GM23338 (cell line): Measurements from ENCODE around the gene PDE4D. TPM values are rescaled to one million over a fixed set of nuclear protein-coding genes. Genes with fewer than 3 reads are reported as not detected.

Experiments
- ATAC-seq: fragments of 200-7000 bp; cut with Tn5 transposase; 3 replicates; pipeline ENCODE4 v1.9.1; 2020
- DNase-seq: peaks from one replicate; pipeline ENCODE4 v3.0.0-alpha.2; 2015; ENCODE audit warnings: low spot score
- H2AFZ ChIP-seq: fragments of 200-600 bp; sonication (generic); 2 replicates; pipeline ENCODE4 v1.8.0; 2016; ENCODE audit warnings: antibody characterized with exemption, mild to moderate bottlenecking, moderate library complexity
- H3F3A ChIP-seq: fragments of 200-600 bp; sonication (generic); replicated peaks from 2 replicates; pipeline ENCODE4 v1.8.0; 2017; ENCODE audit warnings: antibody characterized with exemption, mixed run types, low read depth
- H3K27ac ChIP-seq: fragments of 200-600 bp; sonication (generic); 2 replicates; pipeline ENCODE4 v1.6.1; 2016; ENCODE audit warnings: low read depth
- H3K27me3 ChIP-seq: fragments of 200-600 bp; sonication (generic); 2 replicates; pipeline ENCODE4 v1.8.0; 2016; ENCODE audit warnings: mild to moderate bottlenecking, mixed run types, moderate library complexity; ENCODE audit not compliant: insufficient read depth
- H3K36me3 ChIP-seq: fragments of 200-600 bp; sonication (generic); 2 replicates; pipeline ENCODE4 v1.8.0; 2016; ENCODE audit warnings: mild to moderate bottlenecking; ENCODE audit not compliant: insufficient read depth
- H3K4me1 ChIP-seq: fragments of 200-600 bp; sonication (generic); 2 replicates; pipeline ENCODE4 v1.8.0; 2016; ENCODE audit warnings: mild to moderate bottlenecking, moderate library complexity; ENCODE audit not compliant: insufficient read depth
- H3K4me2 ChIP-seq: fragments of 200-600 bp; sonication (generic); 2 replicates; pipeline ENCODE4 v1.7.1; 2017; ENCODE audit warnings: mixed run types
- H3K4me3 ChIP-seq: fragments of 200-600 bp; sonication (generic); 2 replicates; pipeline ENCODE4 v1.6.1; 2016; ENCODE audit warnings: mixed run types
- H3K79me2 ChIP-seq: fragments of 200-600 bp; sonication (generic); replicated peaks from 2 replicates; pipeline ENCODE4 v1.8.0; 2017; ENCODE audit warnings: mild to moderate bottlenecking; ENCODE audit not compliant: insufficient read depth
- H3K9me2 ChIP-seq: fragments of 200-600 bp; sonication (generic); 2 replicates; pipeline ENCODE4 v1.8.0; 2017; ENCODE audit not compliant: insufficient read depth
- H4K20me1 ChIP-seq: fragments of 200-600 bp; sonication (generic); replicated peaks from 2 replicates; pipeline ENCODE4 v1.8.0; 2017; ENCODE audit warnings: mild to moderate bottlenecking; ENCODE audit not compliant: insufficient read depth
- H3K27ac Mint-ChIP-seq: 2 replicates; pipeline ENCODE4 v1.8.0; 2020; ENCODE audit warnings: inconsistent platforms, mild to moderate bottlenecking, moderate library complexity, mixed read lengths
- H3K27me3 Mint-ChIP-seq: 3 replicates; pipeline ENCODE4 v1.8.0; 2022; ENCODE audit warnings: low read depth, mild to moderate bottlenecking, moderate library complexity, mixed read lengths, inconsistent platforms; ENCODE audit not compliant: insufficient read depth, poor library complexity
- H3K36me3 Mint-ChIP-seq: 3 replicates; pipeline ENCODE4 v1.8.0; 2021; ENCODE audit warnings: low read depth, mild to moderate bottlenecking, inconsistent platforms, moderate library complexity, mixed read lengths
- H3K4me1 Mint-ChIP-seq: 3 replicates; pipeline ENCODE4 v1.8.0; 2020; ENCODE audit warnings: mild to moderate bottlenecking, inconsistent platforms, mixed read lengths
- H3K4me3 Mint-ChIP-seq: 3 replicates; pipeline ENCODE4 v1.8.0; 2021; ENCODE audit warnings: moderate library complexity, mild to moderate bottlenecking, inconsistent platforms, mixed read lengths
- H3K9me3 Mint-ChIP-seq: 3 replicates; pipeline ENCODE4 v1.8.0; 2020; ENCODE audit warnings: moderate library complexity, mild to moderate bottlenecking, inconsistent platforms, mixed read lengths
- CREB1 ChIP-seq: fragments of 250-450 bp; sonication (Bioruptor Pico); IDR thresholded peaks from 2 replicates; pipeline ENCODE4 v1.5.0; 2020; ENCODE audit warnings: low read depth, mild to moderate bottlenecking, moderate library complexity
- CTCF ChIP-seq, 2 experiments: fragments of 200-600 bp in 1 of 2; sonication (generic) in 1 of 2; conservative IDR thresholded peaks; 2 replicates each; pipeline versions ENCODE4 v1.5.1 to v1.6.1; 2016 to 2017; ENCODE audit warnings: antibody characterized with exemption in 2 of 2, low read depth in 2 of 2, mild to moderate bottlenecking in 2 of 2, moderate library complexity in 1 of 2
- EZH2 ChIP-seq: fragments of 200-600 bp; sonication (generic); IDR thresholded peaks from one replicate; pipeline ENCODE4 v1.8.0; 2017; ENCODE audit warnings: antibody characterized with exemption, mild to moderate bottlenecking, low read depth; ENCODE audit not compliant: unreplicated experiment
- EZH2phosphoT487 ChIP-seq: fragments of 200-600 bp; sonication (generic); IDR thresholded peaks from one replicate; pipeline ENCODE4 v1.8.1; 2018; ENCODE audit warnings: antibody characterized with exemption; ENCODE audit not compliant: unreplicated experiment
- JUNB ChIP-seq: IDR thresholded peaks from one replicate; pipeline ENCODE4 v1.6.1; 2016; ENCODE audit warnings: antibody characterized with exemption; ENCODE audit not compliant: unreplicated experiment
- NANOG ChIP-seq: IDR thresholded peaks from 2 replicates; pipeline ENCODE4 v1.6.1; 2016; ENCODE audit warnings: antibody characterized with exemption, borderline replicate concordance
- REST ChIP-seq: IDR thresholded peaks from one replicate; pipeline ENCODE4 v1.6.1; 2018; ENCODE audit warnings: antibody characterized with exemption; ENCODE audit not compliant: unreplicated experiment
- STAT1 ChIP-seq: IDR thresholded peaks from one replicate; pipeline ENCODE4 v1.6.1; 2016; ENCODE audit warnings: antibody characterized with exemption; ENCODE audit not compliant: unreplicated experiment
- ZNF114 ChIP-seq: fragments of 250-450 bp; sonication (Bioruptor Pico); IDR thresholded peaks from 2 replicates; pipeline ENCODE4 v1.5.0; 2020; ENCODE audit warnings: mild to moderate bottlenecking, moderate library complexity
- ZNF331 ChIP-seq: fragments of 250-450 bp; sonication (Bioruptor Pico); IDR thresholded peaks from 2 replicates; pipeline ENCODE4 v1.5.0; 2020; ENCODE audit warnings: low read depth, mild to moderate bottlenecking, moderate library complexity
- polyA plus RNA-seq: library from polyadenylated mRNA; unstranded; fragments of >200 nt; fragmentation: Nextera tagmentation; extraction: Ambion mirVana; gene quantifications from 2 replicates; pipeline ENCODE4 v1.2.1, GENCODE V29; 2016
- total RNA-seq: library from RNA; depleted of rRNA; stranded (reverse); fragments of >200 nt; shearing (Covaris generic); gene quantifications from 2 replicates; pipeline ENCODE4 v1.2.3, GENCODE V29; 2014

PDE4D gene
- total and polyA plus RNA-seq, 2 experiments from 2014 or later, result 2.1 to 4.7 TPM

GRCh38 chr5:59241552-59241951 lies 652.0 kb downstream of the PDE4D start:
- no peaks in the 10 kb centered on the region for H3K4me1 ChIP-seq
- DNase-seq (no peak), ATAC-seq (no peak)
- no peak overlapping the region for H3K4me2 ChIP-seq
- H3K9me2 ChIP-seq, result no peaks in the 10 kb centered on the region
- Mint-ChIP-seq H3K4me1 (peaks cover 9% of the 10 kb centered on the region; the same call in 2 of the 3 replicates), H3K4me3 (no peak overlapping the region), H3K9me3 (no peaks in the 10 kb centered on the region), H3K27ac (no peak overlapping the region), H3K36me3 (no peaks in the 10 kb centered on the region), H3K27me3 (peaks cover under 1% of the 10 kb centered on the region)
- H4K20me1 ChIP-seq, result no peaks in the 10 kb centered on the region
- no peak for TF ChIP-seq STAT1
- no peak for TF ChIP-seq REST
- no peak for TF ChIP-seq ZNF114 (CRISPR knock-in tag)
- TF ChIP-seq NANOG, result no peak
- no peak for TF ChIP-seq EZH2phosphoT487
- no peak for TF ChIP-seq JUNB
- TF ChIP-seq CREB1 (CRISPR knock-in tag), result no peak
- no peak for TF ChIP-seq ZNF331
- TF ChIP-seq CTCF (conservative IDR thresholded peaks at IDR 0.05; ENCODE audit: low read depth in 2 of 2), result no peak
- no peak overlapping the region for H3K4me3 ChIP-seq
- H2AFZ ChIP-seq, result no peak overlapping the region
- H3K79me2 ChIP-seq, result no peaks in the 10 kb centered on the region
- H3F3A ChIP-seq, result no peaks in the 10 kb centered on the region
- no peaks in the 10 kb centered on the region for H3K36me3 ChIP-seq
- no peak overlapping the region for H3K27ac ChIP-seq
- H3K27me3 ChIP-seq, result no peaks in the 10 kb centered on the region

GRCh38 chr5:59241119-59241518 lies 652.4 kb downstream of the PDE4D start:
- Histone ChIP-seq H3F3A (no peaks in the 10 kb centered on the region), H2AFZ (no peak overlapping the region), H3K36me3 (no peaks in the 10 kb centered on the region), H3K27me3 (no peaks in the 10 kb centered on the region), H4K20me1 (no peaks in the 10 kb centered on the region), H3K27ac (no peak overlapping the region), H3K9me2 (no peaks in the 10 kb centered on the region), H3K4me3 (no peak overlapping the region), H3K79me2 (no peaks in the 10 kb centered on the region), H3K4me1 (no peaks in the 10 kb centered on the region), H3K4me2 (no peak overlapping the region)
- DNase-seq (no peak), ATAC-seq (no peak)
- TF ChIP-seq EZH2phosphoT487 (no peak), JUNB (no peak), EZH2 (no peak)
- Mint-ChIP-seq H3K27ac (no peak overlapping the region), H3K27me3 (peaks cover 2% of the 10 kb centered on the region), H3K36me3 (no peaks in the 10 kb centered on the region), H3K4me1 (peaks cover 9% of the 10 kb centered on the region; the same call in 2 of the 3 replicates), H3K9me3 (no peaks in the 10 kb centered on the region), H3K4me3 (no peak overlapping the region)
